HCT116 (cell line): Measurements from ENCODE around the gene EEF1A2.
A peak's percentile ranks its signal among the peaks of the same experiment; 100 is the strongest.

Source experiments
- CTCF ChIP-seq, 3 experiments: fragments of 200-600 bp in 1 of 3; sonication (generic) in 1 of 3; IDR thresholded peaks in 2 of 3; conservative IDR thresholded peaks in 1 of 3; 2 replicates each; pipeline ENCODE4 v1.5.1; 2012 to 2017; ENCODE audit warnings: low read depth in 2 of 3, low read length in 2 of 3, antibody characterized with exemption in 1 of 3, borderline replicate concordance in 1 of 3, control low read depth in 1 of 3, mild to moderate bottlenecking in 1 of 3, mixed read lengths in 1 of 3, mixed run types in 1 of 3, moderate library complexity in 1 of 3; ENCODE audit not compliant: insufficient read depth in 1 of 3
- ELF1 ChIP-seq: IDR thresholded peaks from 2 replicates; pipeline ENCODE4 v1.6.1; 2012; ENCODE audit warnings: low read depth, borderline replicate concordance
- EZH2 ChIP-seq: fragments of 200-600 bp; sonication (generic); IDR thresholded peaks from 2 replicates; pipeline ENCODE4 v1.6.1; 2017; ENCODE audit warnings: antibody characterized with exemption, mixed run types
- EZH2phosphoT487 ChIP-seq: fragments of 200-600 bp; IDR thresholded peaks from 2 replicates; pipeline ENCODE4 v1.6.1; 2018; ENCODE audit warnings: antibody characterized with exemption, borderline replicate concordance
- POLR2AphosphoS5 ChIP-seq: IDR thresholded peaks from 2 replicates; pipeline ENCODE4 v1.6.1; 2011; ENCODE audit warnings: mild to moderate bottlenecking, low read depth, low read length, moderate library complexity
- RAD21 ChIP-seq: IDR thresholded peaks from 2 replicates; pipeline ENCODE4 v1.6.1; 2012; ENCODE audit warnings: low read depth, mild to moderate bottlenecking
- YY1 ChIP-seq: IDR thresholded peaks from 2 replicates; pipeline ENCODE4 v1.6.1; 2011; ENCODE audit warnings: low read length, low read depth, moderate library complexity, mild to moderate bottlenecking; ENCODE audit not compliant: insufficient replicate concordance; ENCODE audit errors: extremely low read depth
- ZBTB33 ChIP-seq: IDR thresholded peaks from 2 replicates; pipeline ENCODE4 v1.6.1; 2011; ENCODE audit warnings: mild to moderate bottlenecking, low read length, moderate library complexity; ENCODE audit not compliant: insufficient replicate concordance; ENCODE audit errors: extremely low read depth
- ZNF274 ChIP-seq: fragments of 200-500 bp; sonication (Bioruptor generic); IDR thresholded peaks from 2 replicates; pipeline ENCODE4 v1.6.1; 2014; ENCODE audit warnings: mild to moderate bottlenecking, low read depth, low read length, inconsistent platforms

- TF ChIP-seq CTCF (IDR thresholded peaks at IDR 0.05 in 2 of 3, conservative IDR thresholded peaks at IDR 0.05 in 1 of 3; ENCODE audit: borderline replicate concordance in 1 of 3, insufficient read depth in 1 of 3, low read depth in 2 of 3, low read length in 2 of 3) (no peak), ZBTB33 (peak; percentile 39), EZH2 (no peak), YY1 (no peak), POLR2AphosphoS5 (peak; percentile 51), ELF1 (no peak), EZH2phosphoT487 (no peak), ZNF274 (no peak), RAD21 (no peak)
These were observed 35.0 kb upstream of the EEF1A2 start for GRCh38 chr20:63533871-63534393.
